Measurements from ENCODE around the gene TSC22D4.

The TSC22D4 gene

DNA sequence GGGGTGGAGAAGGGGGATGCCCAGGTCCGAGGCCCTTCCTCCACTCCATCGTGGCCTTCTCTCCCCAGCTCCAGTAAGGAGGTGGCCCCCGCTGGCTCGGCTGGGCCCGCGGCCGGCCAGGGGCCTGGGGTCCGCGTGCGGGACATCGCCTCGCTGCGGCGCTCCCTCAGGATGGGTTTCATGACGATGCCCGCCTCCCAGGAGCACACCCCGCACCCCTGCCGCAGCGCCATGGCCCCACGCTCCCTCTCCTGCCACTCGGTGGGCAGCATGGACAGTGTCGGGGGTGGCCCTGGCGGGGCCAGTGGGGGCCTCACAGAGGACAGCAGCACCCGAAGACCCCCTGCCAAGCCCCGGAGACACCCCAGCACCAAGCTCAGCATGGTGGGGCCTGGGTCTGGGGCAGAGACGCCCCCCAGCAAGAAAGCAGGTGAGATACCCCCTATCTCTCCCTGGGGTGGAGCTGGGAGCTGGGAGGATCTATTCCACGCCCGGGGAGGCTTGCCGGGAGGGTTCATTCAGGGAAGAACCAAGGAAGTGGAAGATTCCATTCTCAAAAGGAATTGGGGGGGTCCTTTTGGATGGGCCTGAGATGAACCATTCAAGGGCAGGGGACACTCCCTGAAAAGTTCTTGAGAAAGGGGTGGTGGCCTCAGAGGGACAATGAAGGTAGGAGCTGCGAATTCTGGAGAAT is 7.9 kb upstream of the TSC22D4 start (continued):
- TF ChIP-seq, protein P1, sequence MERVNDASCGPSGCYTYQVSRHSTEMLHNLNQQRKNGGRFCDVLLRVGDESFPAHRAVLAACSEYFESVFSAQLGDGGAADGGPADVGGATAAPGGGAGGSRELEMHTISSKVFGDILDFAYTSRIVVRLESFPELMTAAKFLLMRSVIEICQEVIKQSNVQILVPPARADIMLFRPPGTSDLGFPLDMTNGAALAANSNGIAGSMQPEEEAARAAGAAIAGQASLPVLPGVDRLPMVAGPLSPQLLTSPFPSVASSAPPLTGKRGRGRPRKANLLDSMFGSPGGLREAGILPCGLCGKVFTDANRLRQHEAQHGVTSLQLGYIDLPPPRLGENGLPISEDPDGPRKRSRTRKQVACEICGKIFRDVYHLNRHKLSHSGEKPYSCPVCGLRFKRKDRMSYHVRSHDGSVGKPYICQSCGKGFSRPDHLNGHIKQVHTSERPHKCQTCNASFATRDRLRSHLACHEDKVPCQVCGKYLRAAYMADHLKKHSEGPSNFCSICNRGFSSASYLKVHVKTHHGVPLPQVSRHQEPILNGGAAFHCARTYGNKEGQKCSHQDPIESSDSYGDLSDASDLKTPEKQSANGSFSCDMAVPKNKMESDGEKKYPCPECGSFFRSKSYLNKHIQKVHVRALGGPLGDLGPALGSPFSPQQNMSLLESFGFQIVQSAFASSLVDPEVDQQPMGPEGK (tag by site-specific recombination; IDR thresholded peaks at IDR 0.05), result 0 out of 2 replicates have a peak, but pooled peaks have one; percentile 27
- TF ChIP-seq ZSCAN23 (tag by site-specific recombination; IDR thresholded peaks at IDR 0.05), result no peak
- peak; percentile 10; the same call in 1 of the 2 replicates for TF ChIP-seq ZIC2 (tag by site-specific recombination; IDR thresholded peaks at IDR 0.05)
- TF ChIP-seq, protein P2, sequence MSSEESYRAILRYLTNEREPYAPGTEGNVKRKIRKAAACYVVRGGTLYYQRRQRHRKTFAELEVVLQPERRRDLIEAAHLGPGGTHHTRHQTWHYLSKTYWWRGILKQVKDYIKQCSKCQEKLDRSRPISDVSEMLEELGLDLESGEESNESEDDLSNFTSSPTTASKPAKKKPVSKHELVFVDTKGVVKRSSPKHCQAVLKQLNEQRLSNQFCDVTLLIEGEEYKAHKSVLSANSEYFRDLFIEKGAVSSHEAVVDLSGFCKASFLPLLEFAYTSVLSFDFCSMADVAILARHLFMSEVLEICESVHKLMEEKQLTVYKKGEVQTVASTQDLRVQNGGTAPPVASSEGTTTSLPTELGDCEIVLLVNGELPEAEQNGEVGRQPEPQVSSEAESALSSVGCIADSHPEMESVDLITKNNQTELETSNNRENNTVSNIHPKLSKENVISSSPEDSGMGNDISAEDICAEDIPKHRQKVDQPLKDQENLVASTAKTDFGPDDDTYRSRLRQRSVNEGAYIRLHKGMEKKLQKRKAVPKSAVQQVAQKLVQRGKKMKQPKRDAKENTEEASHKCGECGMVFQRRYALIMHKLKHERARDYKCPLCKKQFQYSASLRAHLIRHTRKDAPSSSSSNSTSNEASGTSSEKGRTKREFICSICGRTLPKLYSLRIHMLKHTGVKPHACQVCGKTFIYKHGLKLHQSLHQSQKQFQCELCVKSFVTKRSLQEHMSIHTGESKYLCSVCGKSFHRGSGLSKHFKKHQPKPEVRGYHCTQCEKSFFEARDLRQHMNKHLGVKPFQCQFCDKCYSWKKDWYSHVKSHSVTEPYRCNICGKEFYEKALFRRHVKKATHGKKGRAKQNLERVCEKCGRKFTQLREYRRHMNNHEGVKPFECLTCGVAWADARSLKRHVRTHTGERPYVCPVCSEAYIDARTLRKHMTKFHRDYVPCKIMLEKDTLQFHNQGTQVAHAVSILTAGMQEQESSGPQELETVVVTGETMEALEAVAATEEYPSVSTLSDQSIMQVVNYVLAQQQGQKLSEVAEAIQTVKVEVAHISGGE (tag by site-specific recombination; conservative IDR thresholded peaks at IDR 0.05; ENCODE audit: low read depth), result peak; percentile 42; the same call in 1 of the 2 replicates

DNA sequence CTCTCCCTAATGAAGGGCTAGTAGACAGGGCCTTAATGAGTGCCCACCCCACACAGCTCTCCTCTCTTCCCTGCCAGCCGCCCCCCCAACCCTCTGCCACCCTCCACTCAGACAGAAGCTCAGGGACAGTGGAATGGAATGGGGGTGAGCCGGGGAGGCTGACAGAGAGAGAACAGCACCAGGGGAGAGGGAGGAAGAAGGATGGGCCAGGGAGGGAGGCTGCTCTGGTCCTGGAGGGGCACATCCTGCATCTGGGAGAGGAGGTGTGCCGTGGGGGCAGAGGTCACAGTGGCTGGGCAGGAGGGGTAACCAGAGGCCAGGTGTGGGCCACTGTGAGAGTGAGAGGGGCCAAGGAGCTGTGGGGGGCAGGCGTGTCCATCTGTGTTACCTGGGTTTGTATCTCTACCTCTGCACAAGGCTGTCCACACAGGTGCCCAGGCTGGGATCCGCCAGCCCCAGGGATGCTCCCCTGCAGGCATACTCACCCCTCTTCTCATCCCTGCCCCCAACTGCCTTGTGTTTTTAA is 7.2 kb upstream of the TSC22D4 start:
- POLR2A ChIA-PET, result no interaction called here
- Histone ChIP-seq H3K27ac (ENCODE audit: extremely low read depth, low read depth, low read length) (no peak overlapping the region), H3K9me3 (ENCODE audit: control insufficient read depth, insufficient read depth, low read depth, low read length) (no peaks in the 10 kb centered on the region), H3K36me3 (ENCODE audit: control insufficient read depth in 2 of 2, insufficient read depth in 1 of 2, low read length in 2 of 2) (no peaks in the 10 kb centered on the region), H3K4me1 (ENCODE audit: control insufficient read depth, insufficient read depth, low read length) (no peaks in the 10 kb centered on the region), H3K4me3 (ENCODE audit: low read depth, low read length) (no peak overlapping the region)
- TF ChIP-seq ZNF366 (tag by site-specific recombination; conservative IDR thresholded peaks at IDR 0.05) (0 out of 2 replicates have a peak, but pooled peaks have one; percentile 7), KLF16 (tag by site-specific recombination; IDR thresholded peaks at IDR 0.05) (no peak), ZNF341 (tag by site-specific recombination; IDR thresholded peaks at IDR 0.05; ENCODE audit: low read depth) (peak; percentile 86), ZNF223 (tag by site-specific recombination; IDR thresholded peaks at IDR 0.05) (no peak), ZNF510 (tag by site-specific recombination; IDR thresholded peaks at IDR 0.05; ENCODE audit: insufficient replicate concordance) (no peak), GLIS2 (tag by site-specific recombination; IDR thresholded peaks at IDR 0.05) (peak; percentile 32; the same call in 1 of the 2 replicates), ZNF24 (tag by site-specific recombination; IDR thresholded peaks at IDR 0.05) (no peak)
- CTCF ChIA-PET, result interaction anchor here (0.6 to 1.2 kb wide), 3 partner anchors 17 to 308 kb away, joined by 3 to 5 read pairs (median 3); no protein-coding TSS in a partner anchor

DNA sequence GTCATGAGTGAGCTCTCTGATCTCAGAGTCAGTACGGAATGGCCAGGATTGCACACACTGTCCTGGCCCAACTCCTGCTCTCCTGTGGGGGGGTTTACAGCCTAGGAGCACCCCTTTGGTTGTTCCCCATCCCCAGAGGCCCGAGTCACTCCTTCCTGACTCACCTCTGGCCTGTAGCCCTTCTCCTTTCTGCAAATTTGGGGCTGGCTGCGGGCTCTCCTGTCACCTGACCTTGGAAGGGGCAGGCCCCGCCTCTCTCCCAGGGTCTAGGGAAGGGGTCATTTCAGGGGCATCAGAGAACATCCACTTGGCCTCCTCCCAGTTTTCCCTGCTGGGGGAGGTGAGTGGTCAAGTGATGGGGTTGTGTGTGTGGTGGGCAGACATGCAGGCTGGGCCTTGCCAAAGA is 6.5 kb upstream of the TSC22D4 start:
- H3K36me3 ChIP-seq (ENCODE audit: control insufficient read depth in 2 of 2, insufficient read depth in 1 of 2, low read length in 2 of 2), result no peaks in the 10 kb centered on the region
- POLR2A ChIA-PET, result interaction anchor here (0.6 kb wide), 1 partner anchor 308 kb away, joined by 3 read pairs; the partner anchor contains the start of gene STAG3
- no peak overlapping the region for H3K4me3 ChIP-seq (ENCODE audit: low read depth, low read length)
- no peaks in the 10 kb centered on the region for H3K9me3 ChIP-seq (ENCODE audit: control insufficient read depth, insufficient read depth, low read depth, low read length)
- no peak overlapping the region for H3K27ac ChIP-seq (ENCODE audit: extremely low read depth, low read depth, low read length)
- H3K4me1 ChIP-seq (ENCODE audit: control insufficient read depth, insufficient read depth, low read length), result no peaks in the 10 kb centered on the region
- CTCF ChIA-PET, result interaction anchor here (0.6 to 1.6 kb wide), 3 partner anchors 16 to 307 kb away, joined by 3 to 6 read pairs (median 3); no protein-coding TSS in a partner anchor
- TF ChIP-seq, protein P3, sequence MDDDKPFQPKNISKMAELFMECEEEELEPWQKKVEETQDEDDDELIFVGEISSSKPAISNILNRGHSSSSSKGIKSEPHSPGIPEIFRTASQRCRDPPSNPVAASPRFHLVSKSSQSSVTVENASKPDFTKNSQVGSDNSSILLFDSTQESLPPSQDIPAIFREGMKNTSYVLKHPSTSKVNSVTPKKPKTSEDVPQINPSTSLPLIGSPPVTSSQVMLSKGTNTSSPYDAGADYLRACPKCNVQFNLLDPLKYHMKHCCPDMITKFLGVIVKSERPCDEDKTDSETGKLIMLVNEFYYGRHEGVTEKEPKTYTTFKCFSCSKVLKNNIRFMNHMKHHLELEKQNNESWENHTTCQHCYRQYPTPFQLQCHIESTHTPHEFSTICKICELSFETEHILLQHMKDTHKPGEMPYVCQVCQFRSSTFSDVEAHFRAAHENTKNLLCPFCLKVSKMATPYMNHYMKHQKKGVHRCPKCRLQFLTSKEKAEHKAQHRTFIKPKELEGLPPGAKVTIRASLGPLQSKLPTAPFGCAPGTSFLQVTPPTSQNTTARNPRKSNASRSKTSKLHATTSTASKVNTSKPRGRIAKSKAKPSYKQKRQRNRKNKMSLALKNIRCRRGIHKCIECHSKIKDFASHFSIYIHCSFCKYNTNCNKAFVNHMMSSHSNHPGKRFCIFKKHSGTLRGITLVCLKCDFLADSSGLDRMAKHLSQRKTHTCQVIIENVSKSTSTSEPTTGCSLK (tag by site-specific recombination; IDR thresholded peaks at IDR 0.05), result no peak
- TF ChIP-seq, protein P4, sequence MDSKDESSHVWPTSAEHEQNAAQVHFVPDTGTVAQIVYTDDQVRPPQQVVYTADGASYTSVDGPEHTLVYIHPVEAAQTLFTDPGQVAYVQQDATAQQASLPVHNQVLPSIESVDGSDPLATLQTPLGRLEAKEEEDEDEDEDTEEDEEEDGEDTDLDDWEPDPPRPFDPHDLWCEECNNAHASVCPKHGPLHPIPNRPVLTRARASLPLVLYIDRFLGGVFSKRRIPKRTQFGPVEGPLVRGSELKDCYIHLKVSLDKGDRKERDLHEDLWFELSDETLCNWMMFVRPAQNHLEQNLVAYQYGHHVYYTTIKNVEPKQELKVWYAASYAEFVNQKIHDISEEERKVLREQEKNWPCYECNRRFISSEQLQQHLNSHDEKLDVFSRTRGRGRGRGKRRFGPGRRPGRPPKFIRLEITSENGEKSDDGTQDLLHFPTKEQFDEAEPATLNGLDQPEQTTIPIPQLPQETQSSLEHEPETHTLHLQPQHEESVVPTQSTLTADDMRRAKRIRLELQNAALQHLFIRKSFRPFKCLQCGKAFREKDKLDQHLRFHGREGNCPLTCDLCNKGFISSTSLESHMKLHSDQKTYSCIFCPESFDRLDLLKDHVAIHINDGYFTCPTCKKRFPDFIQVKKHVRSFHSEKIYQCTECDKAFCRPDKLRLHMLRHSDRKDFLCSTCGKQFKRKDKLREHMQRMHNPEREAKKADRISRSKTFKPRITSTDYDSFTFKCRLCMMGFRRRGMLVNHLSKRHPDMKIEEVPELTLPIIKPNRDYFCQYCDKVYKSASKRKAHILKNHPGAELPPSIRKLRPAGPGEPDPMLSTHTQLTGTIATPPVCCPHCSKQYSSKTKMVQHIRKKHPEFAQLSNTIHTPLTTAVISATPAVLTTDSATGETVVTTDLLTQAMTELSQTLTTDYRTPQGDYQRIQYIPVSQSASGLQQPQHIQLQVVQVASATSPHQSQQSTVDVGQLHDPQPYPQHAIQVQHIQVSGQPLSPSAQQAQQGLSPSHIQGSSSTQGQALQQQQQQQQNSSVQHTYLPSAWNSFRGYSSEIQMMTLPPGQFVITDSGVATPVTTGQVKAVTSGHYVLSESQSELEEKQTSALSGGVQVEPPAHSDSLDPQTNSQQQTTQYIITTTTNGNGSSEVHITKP (tag by site-specific recombination; IDR thresholded peaks at IDR 0.05), result peak; percentile 78
